B cell (primary cell): ENCODE data around the gene PODXL. TPM values are rescaled to one million over a fixed set of nuclear protein-coding genes. Genes with fewer than 3 reads are reported as not detected.

Experiments
- ATAC-seq: fragments of 200-7000 bp; cut with Tn5 transposase; one replicate; pipeline ENCODE4 v1.10.0; 2021; ENCODE audit warnings: low read depth, mild to moderate bottlenecking, moderate number of reproducible peaks, moderate library complexity
- CTCF ChIA-PET: fragments of 350-600 bp; sonication (Branson Sonifier 250); formaldehyde crosslinking; loops from one replicate; lab custom pipeline; 2021; ENCODE audit warnings: antibody characterized with exemption, inconsistent platforms; lab: Charles Lee
- POLR2A ChIA-PET: fragments of 350-600 bp; sonication (Branson Sonifier 250); formaldehyde crosslinking; loops from one replicate; lab custom pipeline; 2021; ENCODE audit warnings: antibody characterized with exemption; lab: Charles Lee
- DNase-seq: peaks from one replicate; pipeline ENCODE4 v3.0.0; 2013
- H2AFZ ChIP-seq: 2 replicates; pipeline ENCODE4 v1.6.1; 2012; ENCODE audit warnings: mild to moderate bottlenecking, low read depth, low read length; ENCODE audit not compliant: insufficient read depth, poor library complexity, severe bottlenecking
- H3K27ac ChIP-seq, 2 donors: 1 replicate in 1 of 2; 2 replicates in 1 of 2; pipeline ENCODE4 v1.5.1; 2012 to 2013; ENCODE audit warnings: low read length in 2 of 2, mild to moderate bottlenecking in 2 of 2, moderate library complexity in 1 of 2
- H3K27me3 ChIP-seq, 4 experiments: fragments of 200-600 bp in 1 of 4; sonication (generic) in 1 of 4; replicated peaks in 1 of 4; 1 replicate in 2 of 4; 2 replicates in 2 of 4; pipeline versions ENCODE4 v1.6.1 to v1.7.0; 2013 to 2016; ENCODE audit warnings: low read length in 3 of 4, mild to moderate bottlenecking in 2 of 4, mixed read lengths in 1 of 4, moderate library complexity in 1 of 4; ENCODE audit not compliant: insufficient read depth in 4 of 4, control insufficient read depth in 3 of 4; ENCODE audit errors: control extremely low read depth in 1 of 4
- H3K36me3 ChIP-seq, 2 experiments: replicated peaks in 1 of 2; 1 replicate in 1 of 2; 2 replicates in 1 of 2; pipeline versions ENCODE4 v1.6.1 to v1.7.1; 2013; ENCODE audit warnings: low read length in 1 of 2; ENCODE audit not compliant: insufficient read depth in 2 of 2, control insufficient read depth in 1 of 2; ENCODE audit errors: control extremely low read depth in 1 of 2, extremely low read depth in 1 of 2
- H3K4me1 ChIP-seq, 2 donors: fragments of 200-600 bp in 1 of 2; sonication (generic) in 1 of 2; 1 replicate in 1 of 2; 2 replicates in 1 of 2; pipeline versions ENCODE4 v1.5.1 to v1.6.1; 2013 to 2017; ENCODE audit warnings: low read length in 2 of 2; ENCODE audit not compliant: control insufficient read depth in 2 of 2, insufficient read depth in 2 of 2
- H3K4me2 ChIP-seq: replicated peaks from 2 replicates; pipeline ENCODE3; 2012; ENCODE audit warnings: mild to moderate bottlenecking, low read depth, low read length; ENCODE audit not compliant: poor library complexity, severe bottlenecking
- H3K4me3 ChIP-seq, 5 experiments: fragments of 200-600 bp in 1 of 5; sonication (generic) in 1 of 5; 1 replicate in 3 of 5; 2 replicates in 2 of 5; pipeline versions ENCODE4 v1.5.1 to v1.7.0; 2011 to 2016; ENCODE audit warnings: low read length in 4 of 5, mild to moderate bottlenecking in 4 of 5, low read depth in 2 of 5, control low read depth in 1 of 5, moderate library complexity in 1 of 5; ENCODE audit not compliant: insufficient read depth in 1 of 5; ENCODE audit errors: control extremely low read depth in 1 of 5, extremely low read depth in 1 of 5
- H3K79me2 ChIP-seq: fragments of 200-600 bp; sonication (generic); one replicate; pipeline ENCODE4 v1.6.0; 2016; ENCODE audit warnings: low read length; ENCODE audit not compliant: control insufficient read depth, insufficient read depth
- H3K9ac ChIP-seq: fragments of 200-600 bp; sonication (generic); 2 replicates; pipeline ENCODE4 v1.6.1; 2017; ENCODE audit warnings: mild to moderate bottlenecking, low read length, moderate library complexity
- H3K9me3 ChIP-seq, 3 donors: one replicate each; pipeline versions ENCODE4 v1.6.1 to v1.7.1; 2013; ENCODE audit warnings: low read length in 2 of 3; ENCODE audit not compliant: control insufficient read depth in 2 of 3, insufficient read depth in 1 of 3; ENCODE audit errors: control extremely low read depth in 1 of 3
- H4K20me1 ChIP-seq: 2 replicates; pipeline ENCODE4 v1.6.0; 2012; ENCODE audit warnings: mild to moderate bottlenecking, low read length; ENCODE audit not compliant: insufficient read depth, control insufficient read depth, poor library complexity, severe bottlenecking
- H3K27ac Mint-ChIP-seq: one replicate; pipeline ENCODE4 v1.8.0; 2021; ENCODE audit warnings: mixed read lengths
- H3K27me3 Mint-ChIP-seq: one replicate; pipeline ENCODE4 v1.8.0; 2021; ENCODE audit warnings: mixed read lengths
- H3K4me1 Mint-ChIP-seq: one replicate; pipeline ENCODE4 v1.8.0; 2021; ENCODE audit warnings: mixed read lengths
- H3K4me3 Mint-ChIP-seq: one replicate; pipeline ENCODE4 v1.8.0; 2021; ENCODE audit warnings: mixed read lengths
- H3K9me3 Mint-ChIP-seq: one replicate; pipeline ENCODE4 v1.8.0; 2022; ENCODE audit warnings: mixed read lengths; ENCODE audit not compliant: insufficient read depth
- CTCF ChIP-seq: fragments of 200-600 bp; IDR thresholded peaks from one replicate; pipeline ENCODE4 v1.8.0; 2022; ENCODE audit warnings: antibody characterized with exemption, mild to moderate bottlenecking
- EZH2 ChIP-seq: IDR thresholded peaks from 2 replicates; pipeline ENCODE4 v1.6.1; 2012; ENCODE audit warnings: borderline replicate concordance, low read depth, mild to moderate bottlenecking, moderate library complexity, low read length; ENCODE audit not compliant: insufficient read depth, poor library complexity, severe bottlenecking
- WGBS: methylation state at CpG from one replicate; pipeline ENCODE4 v1.1.5; 2013; ENCODE audit warnings: missing lambda C conversion rate; ENCODE audit not compliant: insufficient coverage; 5-methylcytosine and 5-hydroxymethylcytosine counted together
- intact Hi-C: fragments of 100-400 bp; cut with micrococcal nuclease; formaldehyde crosslinking; loops from one replicate; pipeline ENCODE4 v1.10.0; 2022
- polyA plus RNA-seq: library from polyadenylated mRNA; depleted of rRNA; stranded (reverse); fragments of >200 nt; gene quantifications from 2 replicates; pipeline ENCODE4 v1.2.3, GENCODE V29; 2012
- total RNA-seq, 2 donors: library from RNA; stranded (reverse); fragments of 120-200 nt in 1 of 2; gene quantifications; 1 replicate in 1 of 2; 2 replicates in 1 of 2; pipeline versions ENCODE4 v1.2.3 to v1.2.4, GENCODE V29; 2013 to 2022

Gene PODXL
- total and polyA plus RNA-seq, 2 donors (not counting 1 experiment from before 2014, with no cell fraction given), result 1.5 to 5.8 TPM

GRCh38 chr7:131489881-131490280 is 66.5 kb downstream of the PODXL start:
- Histone ChIP-seq H3K4me2 (no peak overlapping the region), H4K20me1 (no peaks in the 10 kb centered on the region), H2AFZ (no peak overlapping the region), H3K27ac (no peak overlapping the region), H3K79me2 (no peaks in the 10 kb centered on the region), H3K9ac (no peak overlapping the region), H3K4me3 (no peak overlapping the region), H3K27me3 (no peaks in the 10 kb centered on the region), H3K9me3 (no peaks in the 10 kb centered on the region), H3K36me3 (peaks cover 0 to 9% of the 10 kb centered on the region in 2 experiments), H3K4me1 (no peaks in the 10 kb centered on the region)
- no peak for DNase-seq
- POLR2A ChIA-PET, result no interaction called here
- CTCF ChIA-PET, result no interaction called here
- WGBS, result no CpG with 5 or more reads among the region's 4 CpGs
- H3K27me3 Mint-ChIP-seq, result no peaks in the 10 kb centered on the region
- intact Hi-C loops, result no loop called here
- no peak overlapping the region for H3K4me3 Mint-ChIP-seq
- no peak for TF ChIP-seq EZH2
- TF ChIP-seq CTCF, result no peak
- H3K27ac Mint-ChIP-seq, result no peak overlapping the region
- no peak for ATAC-seq
- no peaks in the 10 kb centered on the region for H3K4me1 Mint-ChIP-seq
- no peaks in the 10 kb centered on the region for H3K9me3 Mint-ChIP-seq

DNA sequence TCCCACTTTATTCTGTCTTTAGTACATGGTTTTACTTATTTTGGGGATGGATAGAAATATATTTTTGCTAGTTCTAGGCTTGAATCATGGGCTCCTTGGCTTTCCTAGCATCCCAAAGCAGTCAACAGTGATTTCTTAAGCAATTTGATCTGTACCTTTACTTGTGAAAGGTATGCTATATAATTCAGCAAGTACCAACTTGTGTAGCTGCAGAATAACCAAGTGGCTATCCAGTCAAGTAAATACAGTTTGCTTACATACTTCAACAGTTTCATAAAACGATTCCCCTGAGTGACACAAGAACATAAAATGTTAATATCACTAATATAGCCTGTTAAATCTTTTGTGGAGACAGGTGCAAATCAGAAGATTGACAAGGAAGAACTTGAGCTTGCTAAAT is 67.2 kb downstream of the PODXL start:
- no peak overlapping the region for H3K4me3 ChIP-seq

More for the DNA sequence above, 67.2 kb downstream of the PODXL start:
- no peak overlapping the region for H3K27ac Mint-ChIP-seq
- Histone ChIP-seq H3K27ac (no peak overlapping the region), H3K79me2 (no peaks in the 10 kb centered on the region), H3K36me3 (peaks cover 0 to 12% of the 10 kb centered on the region in 2 experiments), H3K4me2 (no peak overlapping the region), H2AFZ (no peak overlapping the region), H3K9me3 (no peaks in the 10 kb centered on the region), H3K4me1 (no peaks in the 10 kb centered on the region), H3K9ac (no peak overlapping the region), H4K20me1 (no peaks in the 10 kb centered on the region), H3K27me3 (no peaks in the 10 kb centered on the region)
- intact Hi-C loops, result no loop called here
- no CpG with 5 or more reads among the region's 1 CpG for WGBS
- no peaks in the 10 kb centered on the region for H3K9me3 Mint-ChIP-seq
- H3K27me3 Mint-ChIP-seq, result no peaks in the 10 kb centered on the region
- no peak for ATAC-seq
- ChIA-PET POLR2A (no interaction called here), CTCF (no interaction called here)
- DNase-seq, result no peak
- TF ChIP-seq EZH2 (no peak), CTCF (no peak)
- no peaks in the 10 kb centered on the region for H3K4me1 Mint-ChIP-seq
- H3K4me3 Mint-ChIP-seq, result no peak overlapping the region
